Heart left ventricle (tissue), 16 donors: ENCODE results near the gene CFL1. TPM values are rescaled to one million over a fixed set of nuclear protein-coding genes. Genes with fewer than 3 reads are reported as not detected.

Experiments used
- ATAC-seq, 4 donors: fragments of 200-7000 bp; cut with Tn5 transposase; one replicate each; pipeline ENCODE4 v1.9.1; 2020 to 2022; ENCODE audit warnings: moderate library complexity in 4 of 4, mild to moderate bottlenecking in 3 of 4, moderate number of reproducible peaks in 1 of 4
- DNase-seq, 5 donors: peaks; one replicate each; pipeline ENCODE4 v3.0.0-alpha.2; 2020
- H3K27ac ChIP-seq, 12 donors: fragments of 200-600 bp; sonication (generic) in 4 of 12; one replicate each; pipeline versions ENCODE4 v1.5.0 to v1.8.0; 2016 to 2022; ENCODE audit warnings: mild to moderate bottlenecking in 2 of 12
- H3K27me3 ChIP-seq, 9 donors: fragments of 200-600 bp; sonication (generic) in 2 of 9; one replicate each; pipeline versions ENCODE4 v1.5.1 to v1.8.0; 2016 to 2022; ENCODE audit warnings: mild to moderate bottlenecking in 3 of 9
- H3K36me3 ChIP-seq, 9 donors: fragments of 200-600 bp; sonication (generic) in 2 of 9; one replicate each; pipeline versions ENCODE4 v1.5.0 to v1.8.0; 2018 to 2022; ENCODE audit warnings: mild to moderate bottlenecking in 2 of 9
- H3K4me1 ChIP-seq, 12 donors: fragments of 200-600 bp; sonication (generic) in 4 of 12; one replicate each; pipeline versions ENCODE4 v1.5.0 to v1.8.0; 2016 to 2022; ENCODE audit warnings: mild to moderate bottlenecking in 3 of 12
- H3K4me3 ChIP-seq, 12 donors: fragments of 200-600 bp; sonication (generic) in 4 of 12; one replicate each; pipeline versions ENCODE4 v1.5.0 to v1.8.0; 2017 to 2022; ENCODE audit warnings: mild to moderate bottlenecking in 9 of 12, moderate library complexity in 4 of 12
- H3K9me3 ChIP-seq, 12 donors: fragments of 200-600 bp; sonication (generic) in 4 of 12; one replicate each; pipeline versions ENCODE4 v1.5.0 to v1.8.0; 2016 to 2022; ENCODE audit warnings: mild to moderate bottlenecking in 1 of 12
- CTCF ChIP-seq, 12 donors: fragments of 200-600 bp; sonication (generic) in 4 of 12; IDR thresholded peaks; one replicate each; pipeline versions ENCODE4 v1.5.0 to v1.8.0; 2018 to 2022; ENCODE audit warnings: antibody characterized with exemption in 12 of 12, mild to moderate bottlenecking in 5 of 12
- POLR2A ChIP-seq, 2 donors: fragments of 450-650 bp; IDR thresholded peaks; one replicate each; pipeline ENCODE4 v1.6.1; 2017; ENCODE audit warnings: antibody characterized with exemption in 2 of 2, mild to moderate bottlenecking in 2 of 2, moderate library complexity in 2 of 2
- WGBS, 4 donors: extraction: QIAGEN DNeasy Blood & Tissue Kit in 2 of 4; methylation state at CpG; one replicate each; pipeline versions ENCODE4 v1.1.5 to v1.1.7; 2013 to 2018; 5-methylcytosine and 5-hydroxymethylcytosine counted together
- intact Hi-C, 10 donors: fragments of 100-400 bp; cut with DNase I; formaldehyde crosslinking; loops; one replicate each; pipeline versions ENCODE4 v1.11.1 to v1.14.2; 2022
- polyA plus RNA-seq, 2 donors: library from polyadenylated mRNA; stranded (reverse); fragments of 200-250 nt; gene quantifications; one replicate each; pipeline ENCODE4 v1.2.3, GENCODE V29; 2013
- total RNA-seq, 9 donors: library from RNA; depleted of rRNA in 2 of 9; stranded (reverse); fragments of >200 nt in 2 of 9; fragmentation: NEBNext Ultra II Directional in 3 of 9; extraction: Animal tissue kit (Norgen Biotek cat#: 25700) in 3 of 9; gene quantifications; one replicate each; pipeline versions ENCODE4 v1.1.0 to v1.2.4, GENCODE V29; 2016 to 2023
- donor health status: ischemic (EF 13 %, LVEDD 7.1; RV severe dilation, severe dysfunction).
- donor health status: healthy with polysubstance abuse.
- donor health status: DM: no; HTN: yes; CAD: no.
- donor health status: DM: no; HTN: no; CAD: no.
- donor health status: ischemic (EF 25% LVEDD 6.9; RV normal size, moderate dysfunction).
- donor health status: ischemic (EF 25% LVEDD 5.7; RV mildly dilated, moderate dysfunction).
- donor health status: healthy.
- donor health status: DM: yes; HTN: yes; CAD: no.
- donor health status: ischemic (EF 35%, LVEDD 5.7; RV mildly dilated, moderate dysfunction).
- donor health status: nonischemic (EF 11% LVEDD 7.7; RV severe dilation, severe dysfunction).
- donor health status: DM: yes; HTN: yes; CAD: no.
- donor health status: PGD.
- donor health status: ischemic (EF 29% LVEDD 5.4; RV normal size, mild dysfunction).
- donor health status: nonischemic (EF 23%, LVEDD 6.1; RV moderate dilation, normal function).

The CFL1 gene
- total and polyA plus RNA-seq, 11 donors: 289 to 973 (median 424) TPM

- Histone ChIP-seq H3K4me1 (peaks cover 0 to 23% (median 12%) of the 10 kb centered on the region in 12 donors), H3K27ac (no peak overlapping the region), H3K9me3 (peaks cover 0 to 10% (median 2%) of the 10 kb centered on the region in 12 donors), H3K36me3 (peaks cover 0 to 60% (median 50%) of the 10 kb centered on the region in 9 donors), H3K4me3 (no peak overlapping the region), H3K27me3 (no peaks in the 10 kb centered on the region)
- TF ChIP-seq CTCF (IDR thresholded peaks at IDR 0.05): no peak
- TF ChIP-seq POLR2A (IDR thresholded peaks at IDR 0.05): no peak
- intact Hi-C loops: loop anchor here in 1 of 10 donors (10.0 kb wide), 1 partner anchor 413 kb away; the partner anchor contains the start of gene RAB1B
- no peak for DNase-seq
- WGBS, 4 donors: 87 to 94% (median 92%) methylated on average over 10 of the region's 10 CpGs
- no peak for ATAC-seq
Measured at GRCh38 chr11:65851811-65852507, 6.0 kb downstream of the CFL1 start.

GRCh38 chr11:65851083-65851579 is 6.8 kb downstream of the CFL1 start:
- Histone ChIP-seq H3K9me3 (peaks cover 0 to 10% (median 2%) of the 10 kb centered on the region in 12 donors), H3K4me3 (no peak overlapping the region), H3K27ac (no peak overlapping the region), H3K4me1 (peaks cover 0 to 15% (median 5%) of the 10 kb centered on the region in 12 donors), H3K36me3 (peaks cover 0 to 55% (median 49%) of the 10 kb centered on the region in 9 donors), H3K27me3 (no peaks in the 10 kb centered on the region)
- WGBS, 4 donors: 86 to 95% (median 87%) methylated on average over 10 to 14 of the region's 14 CpGs
- DNase-seq (no peak), ATAC-seq (peak in 2 of 4 donors; percentile 10 to 12)
- TF ChIP-seq POLR2A (IDR thresholded peaks at IDR 0.05): no peak
- TF ChIP-seq CTCF (IDR thresholded peaks at IDR 0.05): peak in 6 of 12 donors; percentile 10 to 34 (median 27)
- intact Hi-C loops: loop anchor here in 1 of 10 donors (10.0 kb wide), 1 partner anchor 414 kb away; the partner anchor contains the start of gene RAB1B

- ATAC-seq: no peak
- 73 to 79% (median 74%) methylated on average over 20 of the region's 20 CpGs for WGBS, 4 donors
- DNase-seq: no peak
- Histone ChIP-seq H3K27me3 (no peaks in the 10 kb centered on the region), H3K27ac (no peak overlapping the region), H3K4me1 (peaks cover 0 to 9% (median 0%) of the 10 kb centered on the region in 12 donors), H3K36me3 (peaks cover 0 to 48% (median 42%) of the 10 kb centered on the region in 9 donors), H3K9me3 (peaks cover 0 to 10% (median 2%) of the 10 kb centered on the region in 12 donors), H3K4me3 (no peak overlapping the region)
- TF ChIP-seq CTCF (IDR thresholded peaks at IDR 0.05) (no peak), POLR2A (IDR thresholded peaks at IDR 0.05) (no peak)
- intact Hi-C loops: loop anchor here in 1 of 10 donors (10.0 kb wide), 1 partner anchor 414 kb away; the partner anchor contains the start of gene RAB1B
Measured at GRCh38 chr11:65850217-65851082, 7.5 kb downstream of the CFL1 start.
